Lower lobe of right lung (tissue), 2 donors: ENCODE measurements around the gene SCAMP2. TPM values are rescaled to one million over a fixed set of nuclear protein-coding genes. Genes with fewer than 3 reads are reported as not detected.
A peak's percentile ranks its signal among the peaks of the same experiment; 100 is the strongest.
"Not testable (repeated sequence)": the region's sequence is repeated elsewhere in the genome, so short reads cannot be mapped to it uniquely, and the experiment has no call there.

Experiments used
- ATAC-seq, 2 donors: fragments of 200-7000 bp; cut with Tn5 transposase; one replicate each; pipeline ENCODE4 v1.9.1; 2020 to 2022; ENCODE audit warnings: mild to moderate bottlenecking in 2 of 2, moderate library complexity in 2 of 2
- DNase-seq: peaks from one replicate; pipeline ENCODE4 v3.0.0-alpha.2; 2020
- H3K27ac ChIP-seq: fragments of 200-600 bp; one replicate; pipeline ENCODE4 v1.8.0; 2022
- H3K27me3 ChIP-seq: fragments of 200-600 bp; one replicate; pipeline ENCODE4 v1.8.0; 2022; ENCODE audit warnings: low read depth
- H3K36me3 ChIP-seq: fragments of 200-600 bp; one replicate; pipeline ENCODE4 v1.8.0; 2022; ENCODE audit warnings: mild to moderate bottlenecking
- H3K4me1 ChIP-seq: fragments of 200-600 bp; one replicate; pipeline ENCODE4 v1.8.0; 2022
- H3K4me3 ChIP-seq: fragments of 200-600 bp; one replicate; pipeline ENCODE4 v1.8.0; 2022; ENCODE audit warnings: mild to moderate bottlenecking
- H3K9me3 ChIP-seq: fragments of 200-600 bp; one replicate; pipeline ENCODE4 v1.8.0; 2022
- intact Hi-C: fragments of 100-400 bp; cut with DNase I; formaldehyde crosslinking; loops from one replicate; pipeline ENCODE4 v1.11.0; 2022
- total RNA-seq: library from RNA; stranded (reverse); fragmentation: NEBNext Ultra II Directional; extraction: Animal tissue kit (Norgen Biotek cat#: 25700); gene quantifications from one replicate; pipeline ENCODE4 v1.2.1, GENCODE V29; 2021
- TF ChIP-seq, protein P1 (sequence below): fragments of 200-600 bp; IDR thresholded peaks from one replicate; pipeline ENCODE4 v1.8.0; 2022; ENCODE audit warnings: antibody characterized with exemption, mild to moderate bottlenecking
- donor health status: DM: no; HTN: yes; CAD: no; lungs with severe emphysema.

SCAMP2 gene
- total RNA-seq, 1 donor from 2014 or later, result 122 TPM

DNA sequence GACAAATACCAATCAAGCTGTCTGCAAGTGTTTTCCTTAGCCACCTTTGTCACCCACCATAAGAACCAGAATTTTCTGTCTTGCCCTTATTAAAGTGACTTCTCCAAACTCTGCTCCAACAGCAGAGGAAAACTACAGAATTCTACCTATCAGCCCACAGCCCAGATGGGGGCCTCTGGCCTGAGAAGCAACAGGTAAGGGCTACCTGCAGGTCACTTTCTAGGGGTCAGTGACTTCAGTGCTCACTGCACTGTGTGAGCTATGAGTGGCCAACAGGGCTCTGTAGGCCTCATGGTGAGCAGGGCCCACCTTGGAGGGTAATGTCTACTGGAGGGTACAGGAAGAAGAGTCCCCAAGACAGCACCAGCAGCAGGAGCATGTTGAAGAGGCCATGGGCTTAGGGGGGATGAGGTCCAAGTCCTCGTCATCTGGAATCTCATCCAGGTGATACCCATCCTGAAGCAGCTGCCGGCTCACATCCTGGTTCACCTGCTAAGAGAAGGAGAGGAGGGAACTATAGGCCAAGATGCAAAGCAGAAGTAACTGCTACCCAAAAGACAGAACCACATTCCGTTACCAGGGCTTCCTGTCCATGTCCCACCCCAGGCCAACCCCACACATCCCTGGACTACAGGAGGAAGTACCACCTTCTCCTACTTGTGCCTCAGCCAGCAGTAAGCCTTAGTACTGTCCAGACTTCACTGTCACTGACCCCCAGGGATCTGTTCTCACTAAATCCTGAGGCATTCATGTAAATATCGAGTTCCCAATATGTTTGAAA is 29.3 kb upstream of the SCAMP2 start:
- intact Hi-C loops, result no loop called here

DNA sequence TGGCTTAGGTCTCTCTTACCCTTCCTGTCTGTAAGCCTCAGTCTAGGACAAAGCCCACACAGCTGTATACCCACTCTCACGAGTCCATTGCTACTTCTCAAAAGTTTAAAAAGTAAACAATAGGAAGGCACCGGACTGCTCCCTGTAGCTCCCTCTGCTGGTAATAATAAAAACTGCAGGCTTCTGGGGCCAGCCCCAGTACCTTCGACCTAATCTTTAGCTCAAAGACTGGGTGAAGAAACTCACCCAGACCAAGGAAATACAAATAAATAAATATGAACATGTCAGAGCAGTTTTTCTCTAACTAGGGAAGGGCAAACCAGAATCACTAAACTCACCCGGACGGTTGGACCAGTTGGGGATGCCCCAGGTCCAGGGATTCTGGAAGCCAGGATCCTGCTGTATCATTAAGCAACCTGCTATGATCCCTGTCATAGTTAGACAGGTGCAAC is 28.5 kb upstream of the SCAMP2 start:
- peaks cover 72% of the 10 kb centered on the region for H3K36me3 ChIP-seq
- peaks cover 36% of the 10 kb centered on the region for H3K4me1 ChIP-seq
- DNase-seq, result peak; percentile 57
- intact Hi-C loops, result no loop called here
- peak overlapping the region; percentile 8 for H3K27ac ChIP-seq
- ATAC-seq, result peak; percentile 56 to 78
- no peak overlapping the region for H3K4me3 ChIP-seq
- TF ChIP-seq, protein P1, sequence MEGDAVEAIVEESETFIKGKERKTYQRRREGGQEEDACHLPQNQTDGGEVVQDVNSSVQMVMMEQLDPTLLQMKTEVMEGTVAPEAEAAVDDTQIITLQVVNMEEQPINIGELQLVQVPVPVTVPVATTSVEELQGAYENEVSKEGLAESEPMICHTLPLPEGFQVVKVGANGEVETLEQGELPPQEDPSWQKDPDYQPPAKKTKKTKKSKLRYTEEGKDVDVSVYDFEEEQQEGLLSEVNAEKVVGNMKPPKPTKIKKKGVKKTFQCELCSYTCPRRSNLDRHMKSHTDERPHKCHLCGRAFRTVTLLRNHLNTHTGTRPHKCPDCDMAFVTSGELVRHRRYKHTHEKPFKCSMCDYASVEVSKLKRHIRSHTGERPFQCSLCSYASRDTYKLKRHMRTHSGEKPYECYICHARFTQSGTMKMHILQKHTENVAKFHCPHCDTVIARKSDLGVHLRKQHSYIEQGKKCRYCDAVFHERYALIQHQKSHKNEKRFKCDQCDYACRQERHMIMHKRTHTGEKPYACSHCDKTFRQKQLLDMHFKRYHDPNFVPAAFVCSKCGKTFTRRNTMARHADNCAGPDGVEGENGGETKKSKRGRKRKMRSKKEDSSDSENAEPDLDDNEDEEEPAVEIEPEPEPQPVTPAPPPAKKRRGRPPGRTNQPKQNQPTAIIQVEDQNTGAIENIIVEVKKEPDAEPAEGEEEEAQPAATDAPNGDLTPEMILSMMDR, result peak; percentile 96
- no peaks in the 10 kb centered on the region for H3K9me3 ChIP-seq
- no peaks in the 10 kb centered on the region for H3K27me3 ChIP-seq

More for the DNA sequence above, 29.3 kb upstream of the SCAMP2 start:
- H3K9me3 ChIP-seq, result no peaks in the 10 kb centered on the region
- peak overlapping the region; percentile 8 for H3K27ac ChIP-seq
- peaks cover 71% of the 10 kb centered on the region for H3K36me3 ChIP-seq
- ATAC-seq (no peak), DNase-seq (no peak)
- peaks cover 41% of the 10 kb centered on the region for H3K4me1 ChIP-seq
- TF ChIP-seq, protein P1, result no peak
- no peak overlapping the region for H3K4me3 ChIP-seq
- no peaks in the 10 kb centered on the region for H3K27me3 ChIP-seq

DNA sequence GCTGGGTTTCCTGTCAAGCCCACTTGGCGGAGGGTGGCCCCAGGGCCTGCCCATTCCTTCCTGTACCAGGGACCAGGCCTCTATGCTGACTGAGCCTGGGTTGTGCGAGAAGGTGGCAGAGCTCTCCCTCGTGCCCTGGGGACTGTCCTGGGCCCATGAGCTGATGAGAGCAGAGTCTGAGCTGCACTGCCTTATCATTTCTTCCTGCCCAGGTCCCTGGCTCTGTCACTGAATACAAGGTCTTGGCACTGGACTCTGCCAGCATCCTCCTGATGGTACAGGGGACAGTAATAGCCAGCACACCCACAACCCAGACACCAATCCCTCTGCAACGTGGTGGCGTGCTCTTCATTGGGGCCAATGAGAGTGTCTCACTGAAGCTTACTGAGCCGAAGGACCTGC is 24.1 kb upstream of the SCAMP2 start:
- Histone ChIP-seq H3K4me3 (no peak overlapping the region), H3K36me3 (peaks cover 65% of the 10 kb centered on the region), H3K27ac (no peak overlapping the region), H3K27me3 (no peaks in the 10 kb centered on the region), H3K4me1 (peaks cover 12% of the 10 kb centered on the region), H3K9me3 (no peaks in the 10 kb centered on the region)
- DNase-seq (no peak), ATAC-seq (no peak)
- intact Hi-C loops, result no loop called here
- TF ChIP-seq, protein P1, result no peak

DNA sequence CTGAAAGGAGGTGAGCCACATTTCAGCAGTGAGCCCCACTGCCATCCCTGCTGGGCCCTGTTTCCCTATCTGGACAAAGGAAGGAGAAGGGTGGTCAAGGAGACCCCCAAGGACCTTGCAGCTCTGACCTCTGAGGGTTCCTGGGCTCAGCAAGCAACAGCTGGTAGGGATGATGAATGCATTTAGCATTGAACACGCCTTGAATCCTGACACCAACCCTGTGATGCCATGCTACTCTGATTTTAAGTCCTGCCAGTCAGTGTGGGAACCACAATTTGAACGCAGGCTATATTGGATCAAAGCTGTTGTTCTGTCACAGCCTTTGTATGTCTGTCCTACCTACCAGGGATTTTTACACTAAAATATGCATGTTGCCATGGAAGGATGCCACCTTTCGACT is 23.2 kb upstream of the SCAMP2 start:
- intact Hi-C loops, result no loop called here
- DNase-seq, result no peak
- no peak overlapping the region for H3K27ac ChIP-seq
- H3K36me3 ChIP-seq, result peaks cover 61% of the 10 kb centered on the region
- H3K27me3 ChIP-seq, result no peaks in the 10 kb centered on the region
- TF ChIP-seq, protein P1, result no peak
- H3K9me3 ChIP-seq, result no peaks in the 10 kb centered on the region
- no peak overlapping the region for H3K4me3 ChIP-seq
- H3K4me1 ChIP-seq, result peaks cover 2% of the 10 kb centered on the region
- ATAC-seq, result no peak

DNA sequence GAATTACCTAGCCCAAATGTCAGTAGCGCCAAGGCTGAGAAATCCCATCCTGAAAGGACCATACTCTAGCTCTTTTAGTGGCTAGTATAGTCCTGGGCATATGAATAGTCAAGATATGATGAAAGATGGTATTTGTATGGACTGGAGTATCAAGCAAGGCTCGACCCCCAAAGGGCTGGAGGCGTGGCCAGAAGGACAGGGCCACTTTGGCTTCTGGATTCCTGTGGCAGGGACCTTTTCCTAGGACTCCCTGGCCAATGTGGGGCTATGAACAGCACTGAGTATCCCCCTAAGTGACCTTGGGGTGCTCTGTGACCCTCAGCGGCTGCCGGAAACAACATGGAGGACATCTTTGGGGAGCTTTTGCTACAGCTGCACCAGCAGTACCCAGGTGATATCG is 22.7 kb upstream of the SCAMP2 start:
- Histone ChIP-seq H3K9me3 (no peaks in the 10 kb centered on the region), H3K27ac (no peak overlapping the region), H3K36me3 (peaks cover 56% of the 10 kb centered on the region), H3K4me1 (peaks cover 3% of the 10 kb centered on the region), H3K4me3 (no peak overlapping the region), H3K27me3 (no peaks in the 10 kb centered on the region)
- ATAC-seq, result no peak
- intact Hi-C loops, result no loop called here
- DNase-seq, result no peak
- TF ChIP-seq, protein P1, result no peak

DNA sequence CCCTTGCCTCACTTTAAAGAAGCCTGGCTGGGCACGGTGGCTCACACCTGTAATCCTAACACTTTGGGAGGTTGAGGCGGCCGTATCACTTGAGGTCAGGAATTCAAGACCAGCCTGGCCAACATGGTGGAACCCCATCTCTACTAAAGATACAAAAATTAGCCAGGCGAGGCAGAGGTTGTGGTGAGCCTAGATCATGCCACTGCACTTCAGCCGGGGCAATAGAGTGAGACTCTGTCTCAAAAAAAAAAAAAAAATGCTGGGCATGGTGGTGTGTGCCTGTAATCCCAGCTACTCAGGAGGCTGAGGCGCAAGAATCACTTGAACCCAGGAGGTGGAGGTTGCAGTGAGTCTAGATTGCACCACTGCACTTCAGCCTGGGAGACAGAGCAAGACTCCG is 21.2 kb upstream of the SCAMP2 start:
- H3K27me3 ChIP-seq, H3K9me3 ChIP-seq, ATAC-seq, H3K4me3 ChIP-seq, DNase-seq, H3K27ac ChIP-seq, intact Hi-C loops: not testable (repeated sequence)
- Histone ChIP-seq H3K36me3 (peaks cover 42% of the 10 kb centered on the region), H3K4me1 (peaks cover 12% of the 10 kb centered on the region)
